T-helper 9 cell (primary cell): ENCODE data around the gene LLGL2.
"Not testable (repeated sequence)": the region's sequence is repeated elsewhere in the genome, so short reads cannot be mapped to it uniquely, and the experiment has no call there.

Source experiments
- DNase-seq: peaks from one replicate; pipeline ENCODE4 v3.0.0-alpha.2; 2020

Gene LLGL2

GRCh38 chr17:75509528-75510258, 15.8 kb upstream of the LLGL2 start:
- no peak for DNase-seq

GRCh38 chr17:75511270-75511609, 14.3 kb upstream of the LLGL2 start:
- DNase-seq: no peak

GRCh38 chr17:75511610-75512575, 13.6 kb upstream of the LLGL2 start:
- no peak for DNase-seq

- no peak for DNase-seq
These were observed 12.4 kb upstream of the LLGL2 start for GRCh38 chr17:75512926-75513640.

- no peak for DNase-seq
These were observed 11.9 kb upstream of the LLGL2 start for GRCh38 chr17:75513641-75514000.

- DNase-seq: no peak
These were observed 11.1 kb upstream of the LLGL2 start for GRCh38 chr17:75514299-75514918.

GRCh38 chr17:75514919-75515495, 10.5 kb upstream of the LLGL2 start:
- DNase-seq: no peak

GRCh38 chr17:75515496-75516254, 9.8 kb upstream of the LLGL2 start, which contains the start of gene CASKIN2:
TSS of gene CASKIN2 (minus strand) at chr17:75515537. CDS start at chr17:75513804, 1,733 bp downstream.
- peak; percentile 67 for DNase-seq

- DNase-seq: peak; percentile 93
These were observed 9.3 kb upstream of the LLGL2 start, which contains the start of gene TSEN54 for GRCh38 chr17:75516255-75516618. TSS of gene TSEN54 (plus strand) at chr17:75516528. CDS start at chr17:75516561, 33 bp downstream.

GRCh38 chr17:75516619-75517296, 8.7 kb upstream of the LLGL2 start:
- DNase-seq: no peak

- DNase-seq: no peak
These were observed 8.1 kb upstream of the LLGL2 start for GRCh38 chr17:75517297-75517865.

GRCh38 chr17:75518201-75518600, 7.3 kb upstream of the LLGL2 start:
- DNase-seq: no peak

GRCh38 chr17:75518983-75519537, 6.4 kb upstream of the LLGL2 start:
- DNase-seq: no peak

GRCh38 chr17:75520413-75520812, 5.1 kb upstream of the LLGL2 start:
- not testable (repeated sequence) for DNase-seq

GRCh38 chr17:75521290-75521689, 4.2 kb upstream of the LLGL2 start:
- no peak for DNase-seq

- no peak for DNase-seq
These were observed 3.4 kb upstream of the LLGL2 start for GRCh38 chr17:75521951-75522727.

- DNase-seq: no peak
These were observed 1.9 kb upstream of the LLGL2 start for GRCh38 chr17:75523647-75524046.

- DNase-seq: no peak
These were observed 1.1 kb upstream of the LLGL2 start for GRCh38 chr17:75524269-75524969.
